HL-60 (cell line): ENCODE results near the gene BARX1.

Experiments
- DNase-seq, 2 experiments: peaks; one replicate each; pipeline ENCODE4 v3.0.0-alpha.2; 2010 to 2020; ENCODE audit warnings: low read depth in 1 of 2, low spot score in 1 of 2
- H3K27ac ChIP-seq: fragments of 250-450 bp; sonication (Bioruptor Pico); replicated peaks from 2 replicates; pipeline ENCODE4 v1.5.1; 2020; ENCODE audit warnings: mild to moderate bottlenecking, moderate library complexity
- H3K27me3 ChIP-seq: fragments of 250-450 bp; sonication (Bioruptor Pico); 2 replicates; pipeline ENCODE4 v1.5.1; 2021; ENCODE audit warnings: mild to moderate bottlenecking, moderate library complexity; ENCODE audit not compliant: insufficient read depth, poor library complexity, severe bottlenecking
- H3K4me3 ChIP-seq: replicated peaks from 2 replicates; pipeline ENCODE4 v1.5.1; 2011; ENCODE audit warnings: mild to moderate bottlenecking, control low read depth, low read length; ENCODE audit not compliant: insufficient read depth
- CTCF ChIP-seq: IDR thresholded peaks from one replicate; pipeline ENCODE4 v1.5.1; 2011; ENCODE audit warnings: low read length, control low read depth, inconsistent platforms; ENCODE audit not compliant: insufficient read depth
- GABPA ChIP-seq: IDR thresholded peaks from 2 replicates; pipeline ENCODE4 v1.6.1; 2012; ENCODE audit warnings: low read depth
- POLR2AphosphoS5 ChIP-seq: IDR thresholded peaks from 2 replicates; pipeline ENCODE4 v1.6.1; 2012; ENCODE audit warnings: low read depth
- REST ChIP-seq: IDR thresholded peaks from 2 replicates; pipeline ENCODE4 v1.6.1; 2012; ENCODE audit warnings: low read depth; ENCODE audit not compliant: insufficient replicate concordance
- SPI1 ChIP-seq: IDR thresholded peaks from 2 replicates; pipeline ENCODE4 v1.6.1; 2012; ENCODE audit warnings: low read depth, mild to moderate bottlenecking, borderline replicate concordance

The BARX1 gene

GRCh38 chr9:93937193-93937592 is 18.0 kb downstream of the BARX1 start:
- TF ChIP-seq SPI1 = no peak
- no peak overlapping the region for H3K27ac ChIP-seq
- DNase-seq = no peak
- H3K27me3 ChIP-seq = no peaks in the 10 kb centered on the region
- no peak overlapping the region for H3K4me3 ChIP-seq

- Histone ChIP-seq H3K27me3 (peaks cover 7% of the 10 kb centered on the region), H3K27ac (no peak overlapping the region), H3K4me3 (no peak overlapping the region)
- TF ChIP-seq POLR2AphosphoS5 = no peak
- no peak for TF ChIP-seq CTCF
- no peak for TF ChIP-seq REST
- no peak for TF ChIP-seq SPI1
- no peak for TF ChIP-seq GABPA
- no peak for DNase-seq
Measured at GRCh38 chr9:93931905-93932304, 23.2 kb downstream of the BARX1 start.

GRCh38 chr9:93930070-93930469 is 25.1 kb downstream of the BARX1 start:
- no peak overlapping the region for H3K27ac ChIP-seq
- H3K27me3 ChIP-seq = peaks cover 7% of the 10 kb centered on the region
- TF ChIP-seq GABPA (no peak), CTCF (no peak)
- no peak for DNase-seq
- no peak overlapping the region for H3K4me3 ChIP-seq

- no peak overlapping the region for H3K27ac ChIP-seq
- no peak for TF ChIP-seq SPI1
- TF ChIP-seq POLR2AphosphoS5 = no peak
- TF ChIP-seq GABPA = no peak
- TF ChIP-seq REST = no peak
- DNase-seq = no peak
- peaks cover 7% of the 10 kb centered on the region for H3K27me3 ChIP-seq
- no peak overlapping the region for H3K4me3 ChIP-seq
Measured at GRCh38 chr9:93929231-93929630, 25.9 kb downstream of the BARX1 start.

- Histone ChIP-seq H3K27me3 (no peaks in the 10 kb centered on the region), H3K4me3 (no peak overlapping the region), H3K27ac (no peak overlapping the region)
- TF ChIP-seq REST (no peak), POLR2AphosphoS5 (no peak), CTCF (no peak), SPI1 (no peak), GABPA (no peak)
- no peak for DNase-seq
Measured at GRCh38 chr9:93922535-93922934, 32.6 kb downstream of the BARX1 start.
